ENCODE data around the gene CYTH1. TPM values are rescaled to one million over a fixed set of nuclear protein-coding genes. Genes with fewer than 3 reads are reported as not detected.

The CYTH1 gene
- total and polyA plus RNA-seq, 10 of the 15 experiments (the other 5 are each of a cell fraction or from before 2014, with no cell fraction given), result 6.6 to 188 (median 145) TPM

GRCh38 chr17:78678711-78679110 is 103.4 kb downstream of the CYTH1 start:
- 100% methylated on average over 6 of the region's 6 CpGs for WGBS (ENCODE audit: insufficient coverage, insufficient replicate concordance, low lambda C conversion rate, missing lambda C conversion rate)
- Histone ChIP-seq H3K4me2 (ENCODE audit: control insufficient read depth, insufficient read depth) (no peak overlapping the region), H4K20me1 (ENCODE audit: control insufficient read depth, insufficient read depth) (no peaks in the 10 kb centered on the region), H3K36me3 (ENCODE audit: control insufficient read depth in 2 of 2, insufficient read depth in 2 of 2, low read length in 1 of 2) (peaks cover 52 to 61% of the 10 kb centered on the region in 2 experiments), H3K4me3 (no peak overlapping the region), H2AFZ (ENCODE audit: control insufficient read depth, low read depth, low read length) (no peak overlapping the region), H3K9me3 (replicated peaks; ENCODE audit: control insufficient read depth, insufficient read depth, low read length) (no peaks in the 10 kb centered on the region), H3K79me2 (ENCODE audit: control insufficient read depth, insufficient read depth, low read length) (no peaks in the 10 kb centered on the region), H3K4me1 (ENCODE audit: control insufficient read depth, insufficient read depth, low read length) (no peaks in the 10 kb centered on the region), H3K27ac (ENCODE audit: control insufficient read depth, insufficient read depth) (no peak overlapping the region), H3K27me3 (replicated peaks in 1 of 2; ENCODE audit: control insufficient read depth in 2 of 2, insufficient read depth in 2 of 2, low read length in 1 of 2) (no peaks in the 10 kb centered on the region), H3K9ac (ENCODE audit: control insufficient read depth, insufficient read depth, low read length) (no peak overlapping the region)
- ChIA-PET POLR2A (no interaction called here), RAD21 (ENCODE audit: unreplicated experiment) (interaction anchor here (0.5 kb wide), 1 partner anchor 153 kb away, joined by 3 read pairs; no protein-coding TSS in a partner anchor), SMC1A (ENCODE audit: uncharacterized antibody, unreplicated experiment) (interaction anchor here (1.0 to 1.4 kb wide), 3 partner anchors 17 to 67 kb away, joined by 3 read pairs; no protein-coding TSS in a partner anchor), CTCF (no interaction called here)
- no peak for ATAC-seq
- no peak for DNase-seq (ENCODE audit: low read depth, low spot score)
- BruUV-seq (replicated peaks), result no TSS peak
- in situ Hi-C loops (cut with MboI), result no loop called here
- no peak for FAIRE-seq
- TF ChIP-seq GABPA (IDR thresholded peaks at IDR 0.05; ENCODE audit: low read depth) (no peak), PML (IDR thresholded peaks at IDR 0.05; ENCODE audit: low read length) (no peak)
- intact Hi-C loops (cut with micrococcal nuclease; ENCODE audit: unreplicated experiment), result no loop called here

GRCh38 chr17:78678222-78678557 is 103.9 kb downstream of the CYTH1 start:
- intact Hi-C loops (cut with micrococcal nuclease; ENCODE audit: unreplicated experiment) (no loop called here), in situ Hi-C loops (cut with MboI) (no loop called here)
- no peak for DNase-seq (ENCODE audit: low read depth, low spot score)
- no TSS peak for BruUV-seq (replicated peaks)
- FAIRE-seq, result no peak
- Histone ChIP-seq H3K9me3 (replicated peaks; ENCODE audit: control insufficient read depth, insufficient read depth, low read length) (no peaks in the 10 kb centered on the region), H3K79me2 (ENCODE audit: control insufficient read depth, insufficient read depth, low read length) (no peaks in the 10 kb centered on the region), H3K27me3 (replicated peaks in 1 of 2; ENCODE audit: control insufficient read depth in 2 of 2, insufficient read depth in 2 of 2, low read length in 1 of 2) (no peaks in the 10 kb centered on the region), H3K4me3 (no peak overlapping the region), H4K20me1 (ENCODE audit: control insufficient read depth, insufficient read depth) (no peaks in the 10 kb centered on the region), H3K4me1 (ENCODE audit: control insufficient read depth, insufficient read depth, low read length) (no peaks in the 10 kb centered on the region), H3K4me2 (ENCODE audit: control insufficient read depth, insufficient read depth) (no peak overlapping the region), H3K36me3 (ENCODE audit: control insufficient read depth in 2 of 2, insufficient read depth in 2 of 2, low read length in 1 of 2) (peaks cover 50 to 62% of the 10 kb centered on the region in 2 experiments), H2AFZ (ENCODE audit: control insufficient read depth, low read depth, low read length) (no peak overlapping the region), H3K27ac (ENCODE audit: control insufficient read depth, insufficient read depth) (no peak overlapping the region), H3K9ac (ENCODE audit: control insufficient read depth, insufficient read depth, low read length) (no peak overlapping the region)
- POLR2A ChIA-PET, result no interaction called here
- no peak for ATAC-seq
- RAD21 ChIA-PET (ENCODE audit: unreplicated experiment), result interaction anchor here (0.5 kb wide), 1 partner anchor 153 kb away, joined by 3 read pairs; no protein-coding TSS in a partner anchor
- over 99% methylated on average over 11 of the region's 11 CpGs for WGBS (ENCODE audit: insufficient coverage, insufficient replicate concordance, low lambda C conversion rate, missing lambda C conversion rate)
- SMC1A ChIA-PET (ENCODE audit: uncharacterized antibody, unreplicated experiment), result interaction anchor here (1.1 kb wide), 1 partner anchor 17 kb away, joined by 3 read pairs; no protein-coding TSS in a partner anchor
- CTCF ChIA-PET, result no interaction called here
- TF ChIP-seq TCF7 (IDR thresholded peaks at IDR 0.05; ENCODE audit: borderline replicate concordance) (no peak), NKRF (conservative IDR thresholded peaks at IDR 0.05) (no peak), SRF (IDR thresholded peaks at IDR 0.05; ENCODE audit: low read depth in 2 of 2, low read length in 2 of 2) (no peak), ZBTB40 (IDR thresholded peaks at IDR 0.05; ENCODE audit: borderline replicate concordance) (no peak), WRNIP1 (IDR thresholded peaks at IDR 0.05; ENCODE audit: borderline replicate concordance, low read depth, low read length) (no peak), PKNOX1 (IDR thresholded peaks at IDR 0.05) (no peak), NFIC (IDR thresholded peaks at IDR 0.05; ENCODE audit: low read depth, low read length) (no peak)

Data from GM12878 (cell line).